Kidney (tissue), 14 donors: ENCODE measurements around the gene RARA. TPM values are rescaled to one million over a fixed set of nuclear protein-coding genes. Genes with fewer than 3 reads are reported as not detected.

Source experiments
- DNase-seq, 5 donors: peaks; one replicate each; pipeline ENCODE4 v3.0.0-alpha.2; 2013 to 2020
- FAIRE-seq: peaks from 2 replicates; lab custom pipeline; 2012; peaks lifted over from hg19 to GRCh38; lab: Jason Lieb, UNC
- H3K27ac ChIP-seq, 2 donors: one replicate each; pipeline ENCODE4 v1.7.0; 2013; ENCODE audit warnings: low read depth in 2 of 2, low read length in 2 of 2, inconsistent platforms in 1 of 2
- H3K27me3 ChIP-seq: one replicate; pipeline ENCODE4 v1.7.1; 2013; ENCODE audit warnings: low read length, inconsistent platforms; ENCODE audit not compliant: control insufficient read depth, insufficient read depth
- H3K36me3 ChIP-seq, 3 donors: one replicate each; pipeline versions ENCODE4 v1.7.0 to v1.7.1; 2013; ENCODE audit warnings: low read length in 3 of 3, control low read depth in 1 of 3, inconsistent platforms in 1 of 3; ENCODE audit not compliant: insufficient read depth in 3 of 3, control insufficient read depth in 2 of 3
- H3K4me1 ChIP-seq, 3 donors: one replicate each; pipeline versions ENCODE4 v1.7.0 to v1.7.1; 2013; ENCODE audit warnings: low read length in 3 of 3, inconsistent platforms in 1 of 3, low read depth in 1 of 3; ENCODE audit not compliant: control insufficient read depth in 2 of 3, insufficient read depth in 2 of 3
- H3K4me3 ChIP-seq, 3 donors: one replicate each; pipeline versions ENCODE4 v1.7.0 to v1.8.1; 2013; ENCODE audit warnings: low read length in 3 of 3, control low read depth in 1 of 3, inconsistent platforms in 1 of 3
- H3K9ac ChIP-seq, 3 donors: one replicate each; pipeline versions ENCODE4 v1.7.0 to v1.7.1; 2013; ENCODE audit warnings: low read length in 3 of 3, control low read depth in 1 of 3, inconsistent platforms in 1 of 3
- H3K9me3 ChIP-seq, 3 donors: one replicate each; pipeline versions ENCODE4 v1.7.0 to v1.7.1; 2013; ENCODE audit warnings: low read length in 3 of 3, control low read depth in 1 of 3, inconsistent platforms in 1 of 3; ENCODE audit not compliant: control insufficient read depth in 2 of 3, insufficient read depth in 1 of 3
- intact Hi-C: fragments of 100-400 bp; cut with DNase I; formaldehyde crosslinking; loops from one replicate; pipeline ENCODE4 v1.11.1; 2022
- polyA plus RNA-seq: library from polyadenylated mRNA; stranded (reverse); fragments of 350-450 nt; fragmentation: Illumina TruSeq; extraction: RNeasy Lipid Tissue Mini Kit (QIAGEN cat#74804); gene quantifications from one replicate; pipeline ENCODE4 v1.2.3, GENCODE V29; 2014; ENCODE audit warnings: low read depth, low replicate concordance; ENCODE audit not compliant: insufficient read depth
- total RNA-seq: library from RNA; stranded (reverse); fragmentation: NEBNext Ultra II Directional; extraction: Animal tissue kit (Norgen Biotek cat#: 25700); gene quantifications from one replicate; pipeline ENCODE4 v1.2.1, GENCODE V29; 2021
- TF ChIP-seq, protein P1 (sequence below): IDR thresholded peaks from 3 replicates; pipeline ENCODE4 v1.5.1; 2012; ENCODE audit warnings: mild to moderate bottlenecking, moderate library complexity, borderline replicate concordance; ENCODE audit not compliant: insufficient read depth; ENCODE audit errors: extremely low read depth
- donor health status: control.
- donor health status: control.
- donor health status: control.
- donor health status: control.
- donor health status: control.
- donor health status: DM: yes; HTN: yes; CAD: no.
- donor health status: Normal renal cell carcinoma (clear cell type).

RARA gene
- total and polyA plus RNA-seq, 2 donors from 2014 or later = 22.5 to 45.7 TPM

DNA sequence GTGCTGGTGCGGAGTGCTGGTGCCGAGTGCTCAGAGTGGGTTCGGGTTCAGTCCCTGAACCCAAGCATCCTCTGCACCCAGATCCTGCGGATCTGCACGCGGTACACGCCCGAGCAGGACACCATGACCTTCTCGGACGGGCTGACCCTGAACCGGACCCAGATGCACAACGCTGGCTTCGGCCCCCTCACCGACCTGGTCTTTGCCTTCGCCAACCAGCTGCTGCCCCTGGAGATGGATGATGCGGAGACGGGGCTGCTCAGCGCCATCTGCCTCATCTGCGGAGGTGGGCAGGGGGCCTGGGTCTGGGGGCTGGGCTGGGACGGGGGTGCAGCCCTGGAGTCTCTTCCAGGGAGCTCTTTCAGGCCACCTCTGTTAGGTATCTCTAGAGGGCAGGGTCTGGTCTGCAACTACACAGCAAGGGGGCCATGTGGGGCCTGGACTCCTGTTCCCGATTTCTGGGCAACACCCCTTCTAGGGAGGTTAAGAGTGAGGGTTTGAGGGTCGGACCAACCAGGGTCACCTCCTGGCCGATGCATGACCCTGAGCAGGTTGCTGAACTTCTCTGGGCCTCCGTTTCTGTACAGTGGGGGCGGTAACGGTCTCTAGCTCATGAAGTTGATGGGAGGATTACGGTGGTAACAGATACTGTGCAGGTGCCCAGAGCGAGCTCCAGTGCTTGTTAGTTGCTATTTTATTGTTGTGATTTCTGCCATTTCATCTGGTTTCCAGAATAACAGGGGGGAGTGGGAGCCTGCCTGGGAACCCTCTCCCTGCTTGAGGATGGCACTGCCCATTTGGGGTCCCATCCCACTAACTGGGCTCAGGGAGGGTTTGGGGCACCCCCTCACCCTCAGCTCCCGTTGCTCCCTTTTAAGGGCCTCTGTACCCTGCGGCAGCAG lies 45.5 kb downstream of the RARA start:
- H3K27ac ChIP-seq = peak overlapping the region in 1 of 2 donors; percentile 3
- FAIRE-seq (no peak), DNase-seq (peak in 2 of 5 donors; percentile 55 to 74)
- no peaks in the 10 kb centered on the region for H3K9me3 ChIP-seq
- TF ChIP-seq, protein P1, sequence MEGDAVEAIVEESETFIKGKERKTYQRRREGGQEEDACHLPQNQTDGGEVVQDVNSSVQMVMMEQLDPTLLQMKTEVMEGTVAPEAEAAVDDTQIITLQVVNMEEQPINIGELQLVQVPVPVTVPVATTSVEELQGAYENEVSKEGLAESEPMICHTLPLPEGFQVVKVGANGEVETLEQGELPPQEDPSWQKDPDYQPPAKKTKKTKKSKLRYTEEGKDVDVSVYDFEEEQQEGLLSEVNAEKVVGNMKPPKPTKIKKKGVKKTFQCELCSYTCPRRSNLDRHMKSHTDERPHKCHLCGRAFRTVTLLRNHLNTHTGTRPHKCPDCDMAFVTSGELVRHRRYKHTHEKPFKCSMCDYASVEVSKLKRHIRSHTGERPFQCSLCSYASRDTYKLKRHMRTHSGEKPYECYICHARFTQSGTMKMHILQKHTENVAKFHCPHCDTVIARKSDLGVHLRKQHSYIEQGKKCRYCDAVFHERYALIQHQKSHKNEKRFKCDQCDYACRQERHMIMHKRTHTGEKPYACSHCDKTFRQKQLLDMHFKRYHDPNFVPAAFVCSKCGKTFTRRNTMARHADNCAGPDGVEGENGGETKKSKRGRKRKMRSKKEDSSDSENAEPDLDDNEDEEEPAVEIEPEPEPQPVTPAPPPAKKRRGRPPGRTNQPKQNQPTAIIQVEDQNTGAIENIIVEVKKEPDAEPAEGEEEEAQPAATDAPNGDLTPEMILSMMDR = no peak
- H3K27me3 ChIP-seq = no peaks in the 10 kb centered on the region
- intact Hi-C loops = loop anchor here (5.0 kb wide), 1 partner anchor 47 kb away; the partner anchor contains the start of gene RARA
- peaks cover 4 to 40% (median 26%) of the 10 kb centered on the region in 3 donors for H3K4me1 ChIP-seq
- H3K36me3 ChIP-seq = peaks cover 3 to 35% (median 18%) of the 10 kb centered on the region in 3 donors
- no peak overlapping the region for H3K9ac ChIP-seq
- no peak overlapping the region for H3K4me3 ChIP-seq

DNA sequence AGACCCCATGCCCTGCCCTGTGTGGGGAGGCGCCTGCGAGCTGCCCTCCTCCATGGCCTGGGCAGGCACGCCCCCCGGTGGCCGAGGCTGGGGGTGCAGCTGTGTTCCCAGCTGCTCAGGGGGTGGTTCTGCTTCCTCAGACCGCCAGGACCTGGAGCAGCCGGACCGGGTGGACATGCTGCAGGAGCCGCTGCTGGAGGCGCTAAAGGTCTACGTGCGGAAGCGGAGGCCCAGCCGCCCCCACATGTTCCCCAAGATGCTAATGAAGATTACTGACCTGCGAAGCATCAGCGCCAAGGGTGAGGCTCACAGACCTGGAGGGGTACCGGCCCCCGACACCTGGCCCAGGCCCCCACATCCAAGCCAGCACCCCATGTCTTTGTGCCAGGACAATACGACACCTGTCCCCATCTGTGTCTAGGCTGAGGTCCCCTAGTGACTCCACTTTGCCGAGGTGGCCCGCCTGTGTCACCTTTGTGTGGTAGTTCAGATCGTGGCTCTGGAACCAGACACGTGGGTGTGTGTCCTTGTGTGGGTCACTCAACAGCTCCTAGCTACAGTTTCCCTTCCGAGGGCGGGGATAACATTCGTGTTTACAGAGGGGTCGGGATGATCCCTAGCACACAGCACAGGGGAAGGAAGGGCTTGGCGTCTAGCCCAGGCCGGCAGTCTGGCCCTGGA lies 46.3 kb downstream of the RARA start:
- Histone ChIP-seq H3K4me3 (no peak overlapping the region), H3K9ac (no peak overlapping the region), H3K27ac (peak overlapping the region; percentile 3 to 53), H3K36me3 (peaks cover 0 to 27% (median 14%) of the 10 kb centered on the region in 3 donors), H3K4me1 (peaks cover 0 to 33% (median 18%) of the 10 kb centered on the region in 3 donors), H3K9me3 (no peaks in the 10 kb centered on the region), H3K27me3 (no peaks in the 10 kb centered on the region)
- TF ChIP-seq, protein P1 = peak; percentile 96
- FAIRE-seq = no peak
- DNase-seq = peak; percentile 72 to 92 (median 86)
- intact Hi-C loops = no loop called here

DNA sequence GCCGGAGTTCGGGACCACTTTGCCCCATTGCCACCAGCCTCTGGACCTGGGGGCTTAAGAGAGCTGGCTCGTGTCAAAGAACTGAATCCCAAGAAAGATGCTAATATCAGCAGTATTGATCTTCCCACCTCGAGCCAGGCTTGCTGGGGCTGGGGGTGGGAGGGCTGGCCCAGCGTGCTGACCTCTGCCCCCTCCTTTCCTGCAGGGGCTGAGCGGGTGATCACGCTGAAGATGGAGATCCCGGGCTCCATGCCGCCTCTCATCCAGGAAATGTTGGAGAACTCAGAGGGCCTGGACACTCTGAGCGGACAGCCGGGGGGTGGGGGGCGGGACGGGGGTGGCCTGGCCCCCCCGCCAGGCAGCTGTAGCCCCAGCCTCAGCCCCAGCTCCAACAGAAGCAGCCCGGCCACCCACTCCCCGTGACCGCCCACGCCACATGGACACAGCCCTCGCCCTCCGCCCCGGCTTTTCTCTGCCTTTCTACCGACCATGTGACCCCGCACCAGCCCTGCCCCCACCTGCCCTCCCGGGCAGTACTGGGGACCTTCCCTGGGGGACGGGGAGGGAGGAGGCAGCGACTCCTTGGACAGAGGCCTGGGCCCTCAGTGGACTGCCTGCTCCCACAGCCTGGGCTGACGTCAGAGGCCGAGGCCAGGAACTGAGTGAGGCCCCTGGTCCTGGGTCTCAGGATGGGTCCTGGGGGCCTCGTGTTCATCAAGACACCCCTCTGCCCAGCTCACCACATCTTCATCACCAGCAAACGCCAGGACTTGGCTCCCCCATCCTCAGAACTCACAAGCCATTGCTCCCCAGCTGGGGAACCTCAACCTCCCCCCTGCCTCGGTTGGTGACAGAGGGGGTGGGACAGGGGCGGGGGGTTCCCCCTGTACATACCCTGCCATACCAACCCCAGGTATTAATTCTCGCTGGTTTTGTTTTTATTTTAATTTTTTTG lies 47.1 kb downstream of the RARA start:
- Histone ChIP-seq H3K4me3 (no peak overlapping the region), H3K27ac (peak overlapping the region; percentile 3 to 53), H3K9ac (no peak overlapping the region), H3K36me3 (peaks cover 0 to 26% (median 14%) of the 10 kb centered on the region in 3 donors), H3K9me3 (no peaks in the 10 kb centered on the region), H3K27me3 (no peaks in the 10 kb centered on the region), H3K4me1 (peaks cover 0 to 27% (median 12%) of the 10 kb centered on the region in 3 donors)
- FAIRE-seq (no peak), DNase-seq (peak in 2 of 5 donors; percentile 75 to 92)
- TF ChIP-seq, protein P1 = no peak
- intact Hi-C loops = no loop called here
